Activated B cell treated with CpG ODN at 0.5 μM for 24 hours (primary cell): ENCODE results near the gene PLEKHH3. TPM values are rescaled to one million over a fixed set of nuclear protein-coding genes. Genes with fewer than 3 reads are reported as not detected.

Experiments used
- ATAC-seq: fragments of 200-7000 bp; cut with Tn5 transposase; one replicate; pipeline ENCODE4 v1.10.0; 2021; ENCODE audit warnings: low read depth, mild to moderate bottlenecking, moderate library complexity
- CTCF ChIA-PET: fragments of 350-600 bp; sonication (Branson Sonifier 250); formaldehyde crosslinking; loops from one replicate; lab custom pipeline; 2021; ENCODE audit warnings: antibody characterized with exemption; lab: Charles Lee
- POLR2A ChIA-PET: fragments of 350-600 bp; sonication (Branson Sonifier 250); formaldehyde crosslinking; loops from one replicate; lab custom pipeline; 2021; ENCODE audit warnings: antibody characterized with exemption; lab: Charles Lee
- DNase-seq: peaks from one replicate; pipeline ENCODE4 v3.0.0; 2022
- H3K27ac Mint-ChIP-seq: one replicate; pipeline ENCODE4 v1.8.0; 2020; ENCODE audit warnings: mixed read lengths
- H3K27me3 Mint-ChIP-seq: one replicate; pipeline ENCODE4 v1.8.0; 2021; ENCODE audit warnings: mixed read lengths
- H3K36me3 Mint-ChIP-seq: one replicate; pipeline ENCODE4 v1.8.0; 2021; ENCODE audit warnings: low read depth, mixed read lengths
- H3K4me1 Mint-ChIP-seq: one replicate; pipeline ENCODE4 v1.8.0; 2021; ENCODE audit warnings: mixed read lengths
- H3K4me3 Mint-ChIP-seq: one replicate; pipeline ENCODE4 v1.8.0; 2020; ENCODE audit warnings: mild to moderate bottlenecking, mixed read lengths
- H3K9me3 Mint-ChIP-seq: one replicate; pipeline ENCODE4 v1.8.0; 2020; ENCODE audit warnings: mixed read lengths
- intact Hi-C: fragments of 100-400 bp; cut with micrococcal nuclease; formaldehyde crosslinking; loops from one replicate; pipeline ENCODE4 v1.15.1; 2024
- total RNA-seq: library from RNA; stranded (reverse); gene quantifications from 2 replicates; pipeline ENCODE4 v1.2.3, GENCODE V29; 2022
- TF ChIP-seq, protein P1 (sequence below): fragments of 200-600 bp; IDR thresholded peaks from one replicate; pipeline ENCODE4 v1.8.0; 2022; ENCODE audit warnings: antibody characterized with exemption, mild to moderate bottlenecking

Gene PLEKHH3, protein sequence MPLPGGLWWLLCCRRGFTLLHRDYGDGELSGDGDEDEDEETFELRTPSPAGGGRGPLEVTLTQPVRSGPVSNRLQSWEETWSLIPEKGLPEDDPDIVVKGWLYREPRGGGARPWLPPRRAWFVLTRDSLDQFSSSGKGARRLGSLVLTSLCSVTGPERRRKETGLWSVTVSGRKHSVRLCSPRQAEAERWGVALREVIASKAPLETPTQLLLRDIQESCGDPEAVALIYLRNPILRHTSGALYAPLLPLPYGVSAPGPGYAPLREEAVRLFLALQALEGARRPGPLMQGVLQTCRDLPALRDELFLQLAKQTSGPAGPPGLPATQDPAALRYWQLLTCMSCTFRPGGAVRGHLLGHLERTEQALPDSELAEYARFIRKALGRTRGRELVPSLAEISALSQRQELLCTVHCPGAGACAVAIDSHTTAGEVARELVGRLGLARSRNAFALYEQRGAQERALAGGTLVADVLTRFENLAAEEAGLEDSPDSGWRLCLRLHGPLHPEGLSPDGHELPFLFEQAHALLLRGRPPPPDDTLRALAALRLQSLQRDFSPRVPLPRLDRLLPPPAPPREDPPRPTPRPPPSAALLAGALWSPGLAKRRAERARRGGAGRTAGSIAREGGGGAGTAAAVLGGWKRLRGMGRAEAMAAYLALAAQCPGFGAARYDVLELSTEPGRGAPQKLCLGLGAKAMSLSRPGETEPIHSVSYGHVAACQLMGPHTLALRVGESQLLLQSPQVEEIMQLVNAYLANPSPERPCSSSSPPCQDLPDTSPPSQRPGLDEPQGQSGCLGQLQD
- total RNA-seq: 0.80 and 1.4 TPM in 2 replicates

DNA sequence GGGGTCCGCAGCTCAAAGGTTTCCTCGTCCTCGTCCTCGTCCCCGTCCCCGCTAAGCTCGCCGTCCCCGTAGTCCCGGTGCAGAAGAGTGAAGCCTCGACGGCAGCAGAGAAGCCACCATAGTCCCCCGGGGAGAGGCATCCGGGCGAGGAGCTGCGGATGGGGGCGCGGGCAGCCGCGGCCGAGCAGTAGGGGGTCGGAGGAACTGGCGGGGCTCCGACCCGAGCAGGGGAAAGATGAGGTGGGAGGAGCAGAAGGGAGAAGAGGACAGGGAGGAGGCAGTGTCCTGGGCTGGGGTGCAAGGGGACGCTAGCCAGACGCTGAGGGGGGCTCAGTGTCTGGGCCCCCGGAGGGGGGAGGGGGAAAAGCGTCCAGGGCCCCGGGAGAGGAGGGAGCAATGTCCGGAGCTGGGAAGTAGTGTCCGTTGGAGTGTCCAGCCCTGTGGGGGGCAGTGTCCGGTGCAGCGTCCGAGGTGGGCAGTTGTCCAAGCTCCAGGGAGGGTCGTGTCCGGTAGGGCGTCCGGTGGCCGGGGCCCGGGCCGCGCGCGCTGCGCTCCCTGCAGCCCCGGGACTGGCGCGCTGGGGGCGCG is at the start of gene PLEKHH3:
Gene PLEKHH3 (minus strand): TSS at position 571 of the 588 bp plus-strand sequence. CDS start 431 bp downstream, at position 140.
- peak within 1 kb of the TSS; percentile 87 for H3K4me3 Mint-ChIP-seq
- TF ChIP-seq, protein P1, sequence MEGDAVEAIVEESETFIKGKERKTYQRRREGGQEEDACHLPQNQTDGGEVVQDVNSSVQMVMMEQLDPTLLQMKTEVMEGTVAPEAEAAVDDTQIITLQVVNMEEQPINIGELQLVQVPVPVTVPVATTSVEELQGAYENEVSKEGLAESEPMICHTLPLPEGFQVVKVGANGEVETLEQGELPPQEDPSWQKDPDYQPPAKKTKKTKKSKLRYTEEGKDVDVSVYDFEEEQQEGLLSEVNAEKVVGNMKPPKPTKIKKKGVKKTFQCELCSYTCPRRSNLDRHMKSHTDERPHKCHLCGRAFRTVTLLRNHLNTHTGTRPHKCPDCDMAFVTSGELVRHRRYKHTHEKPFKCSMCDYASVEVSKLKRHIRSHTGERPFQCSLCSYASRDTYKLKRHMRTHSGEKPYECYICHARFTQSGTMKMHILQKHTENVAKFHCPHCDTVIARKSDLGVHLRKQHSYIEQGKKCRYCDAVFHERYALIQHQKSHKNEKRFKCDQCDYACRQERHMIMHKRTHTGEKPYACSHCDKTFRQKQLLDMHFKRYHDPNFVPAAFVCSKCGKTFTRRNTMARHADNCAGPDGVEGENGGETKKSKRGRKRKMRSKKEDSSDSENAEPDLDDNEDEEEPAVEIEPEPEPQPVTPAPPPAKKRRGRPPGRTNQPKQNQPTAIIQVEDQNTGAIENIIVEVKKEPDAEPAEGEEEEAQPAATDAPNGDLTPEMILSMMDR: no peak
- peaks cover 12% of the 10 kb centered on the region for H3K27me3 Mint-ChIP-seq
- intact Hi-C loops: loop anchor here (1.0 to 5.0 kb wide), 4 partner anchors 18 to 758 kb away; partner anchors contain the start of genes ACLY, BECN1, PSME3 and TUBG2
- peaks cover 61% of the 10 kb centered on the region for H3K4me1 Mint-ChIP-seq
- ATAC-seq: no peak
- POLR2A ChIA-PET: interaction anchor here (0.6 to 5.5 kb wide), 9 partner anchors 7 to 148 kb away, joined by 3 to 43 read pairs (median 6); partner anchors contain the start of genes BECN1, PSMC3IP, RETREG3 and TUBG1
- no peaks in the 10 kb centered on the region for H3K36me3 Mint-ChIP-seq
- peak within 1 kb of the TSS; percentile 78 for H3K27ac Mint-ChIP-seq
- no peak for DNase-seq
- no peaks in the 10 kb centered on the region for H3K9me3 Mint-ChIP-seq
- CTCF ChIA-PET: interaction anchor here (1.0 kb wide), 1 partner anchor 98 kb away, joined by 3 read pairs; no protein-coding TSS in a partner anchor

DNA sequence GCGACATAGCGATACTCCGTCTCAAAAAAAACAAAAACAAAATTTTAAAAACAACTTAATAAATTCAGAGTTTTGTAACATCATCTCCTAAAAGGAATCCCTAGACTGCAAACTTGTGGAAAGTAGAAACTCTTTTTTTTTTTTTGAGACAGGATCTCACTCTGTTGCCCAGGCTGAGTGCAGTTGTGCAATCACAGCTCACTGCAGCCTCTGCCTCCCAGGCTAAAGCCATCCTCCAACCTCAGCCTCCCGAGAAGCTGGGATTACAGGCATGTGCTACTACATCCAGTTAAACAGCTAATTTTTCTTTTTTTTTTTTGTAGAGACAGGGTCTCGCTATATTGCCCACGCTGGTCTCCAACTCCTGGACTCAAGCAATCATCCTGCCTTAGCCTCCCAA is 48.3 kb upstream of the PLEKHH3 start:
- POLR2A ChIA-PET: no interaction called here
- intact Hi-C loops: no loop called here
- TF ChIP-seq, protein P1: no peak
- Mint-ChIP-seq H3K27ac (no peak overlapping the region), H3K9me3 (no peaks in the 10 kb centered on the region), H3K4me3 (no peak overlapping the region), H3K27me3 (no peaks in the 10 kb centered on the region), H3K4me1 (peaks cover 2% of the 10 kb centered on the region), H3K36me3 (peaks cover 66% of the 10 kb centered on the region)
- no peak for DNase-seq
- no peak for ATAC-seq
- CTCF ChIA-PET: interaction anchor here (0.6 to 3.1 kb wide), 3 partner anchors 38 to 332 kb away, joined by 3 to 10 read pairs (median 6); no protein-coding TSS in a partner anchor

DNA sequence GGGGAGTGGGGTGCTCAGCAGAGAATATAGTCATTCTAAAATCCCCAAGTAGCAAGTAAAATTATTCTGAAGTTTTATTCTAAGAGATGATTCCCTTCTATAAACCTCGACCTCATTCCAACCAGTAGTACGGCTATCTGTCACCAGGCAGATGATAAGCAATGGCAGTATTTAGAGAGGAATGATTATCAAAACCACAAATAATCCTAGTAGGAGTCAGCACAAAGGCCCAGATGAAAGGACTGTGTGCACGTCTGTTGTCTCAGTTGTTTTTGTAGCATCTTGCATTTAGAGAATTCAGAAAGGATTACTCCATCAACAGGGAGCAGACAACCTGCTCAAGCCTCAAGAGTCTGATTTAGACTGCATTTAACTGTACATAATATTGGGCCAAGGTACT is 46.8 kb upstream of the PLEKHH3 start:
- DNase-seq: no peak
- POLR2A ChIA-PET: no interaction called here
- intact Hi-C loops: loop anchor here (5.0 kb wide), 2 partner anchors 41 to 614 kb away; partner anchors contain the start of genes CCR10 and CNTNAP1
- no peaks in the 10 kb centered on the region for H3K9me3 Mint-ChIP-seq
- CTCF ChIA-PET: interaction anchor here (1.4 kb wide), 1 partner anchor 146 kb away, joined by 8 read pairs; the partner anchor contains the start of gene PSMC3IP
- H3K27ac Mint-ChIP-seq: no peak overlapping the region
- TF ChIP-seq, protein P1: no peak
- ATAC-seq: no peak
- no peaks in the 10 kb centered on the region for H3K27me3 Mint-ChIP-seq
- H3K36me3 Mint-ChIP-seq: peaks cover 67% of the 10 kb centered on the region
- H3K4me1 Mint-ChIP-seq: peaks cover 2% of the 10 kb centered on the region
- no peak overlapping the region for H3K4me3 Mint-ChIP-seq

DNA sequence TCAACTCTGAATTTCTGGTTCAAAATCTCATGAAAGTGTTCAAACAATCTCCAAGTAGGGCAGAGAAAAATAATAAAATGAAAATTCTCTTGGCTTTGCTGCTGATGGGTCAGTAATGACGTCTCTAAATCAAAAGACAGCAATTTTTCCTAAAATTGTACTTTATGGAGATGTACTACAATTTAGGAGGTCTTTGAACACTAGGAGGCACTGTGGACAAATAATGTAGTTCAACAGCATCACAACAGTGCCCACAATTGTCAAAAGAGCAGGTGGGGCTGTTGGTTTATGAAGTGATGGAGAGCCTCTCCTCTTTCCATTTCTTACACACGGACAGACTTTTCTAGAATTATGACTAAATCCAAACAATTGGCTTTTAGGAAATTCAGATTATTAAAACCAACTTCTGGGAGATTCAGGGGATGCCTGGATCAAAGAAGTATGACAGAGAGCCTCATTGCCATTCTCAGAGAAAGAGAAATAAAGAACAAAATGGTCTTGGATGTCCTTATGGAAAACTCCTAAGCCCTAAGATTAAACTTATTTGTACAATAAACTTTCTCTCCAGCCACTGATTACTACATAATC is 44.3 kb upstream of the PLEKHH3 start:
- ChIA-PET POLR2A (interaction anchor here (0.7 to 1.1 kb wide), 3 partner anchors 60 to 122 kb away, joined by 3 to 6 read pairs (median 4); no protein-coding TSS in a partner anchor), CTCF (interaction anchor here (0.9 to 2.6 kb wide), 3 partner anchors 42 to 103 kb away, joined by 3 to 22 read pairs (median 7); partner anchors contain the start of gene BECN1)
- no peaks in the 10 kb centered on the region for H3K27me3 Mint-ChIP-seq
- DNase-seq (no peak), ATAC-seq (peak; percentile 73)
- H3K4me1 Mint-ChIP-seq: peaks cover 2% of the 10 kb centered on the region
- no peaks in the 10 kb centered on the region for H3K9me3 Mint-ChIP-seq
- intact Hi-C loops: loop anchor here (1.0 to 5.0 kb wide), 6 partner anchors 39 to 616 kb away; partner anchors contain the start of genes BECN1, CCR10 and CNTNAP1
- H3K4me3 Mint-ChIP-seq: no peak overlapping the region
- TF ChIP-seq, protein P1: no peak
- peak overlapping the region; percentile 20 for H3K27ac Mint-ChIP-seq
- H3K36me3 Mint-ChIP-seq: peaks cover 77% of the 10 kb centered on the region
